ENCODE measurements around the gene HOMEZ.

- no peak for TF ChIP-seq EZH2phosphoT487 (IDR thresholded peaks at IDR 0.05; ENCODE audit: borderline replicate concordance, low read length)
- no peak for TF ChIP-seq CTCF (IDR thresholded peaks at IDR 0.05; ENCODE audit: low read depth, low read length, poor library complexity, severe bottlenecking)
Measured at GRCh38 chr14:23286020-23286901, at the start of gene HOMEZ.
